ENCODE results near the gene CDHR4.

Gene CDHR4

GRCh38 chr3:49812916-49813496, 13.3 kb upstream of the CDHR4 start:
- TF ChIP-seq POLR2A (IDR thresholded peaks at IDR 0.05; ENCODE audit: low read length) (no peak), GATA1 (IDR thresholded peaks at IDR 0.05; ENCODE audit: low read depth, low read length) (no peak)
- no peak for DNase-seq

DNA sequence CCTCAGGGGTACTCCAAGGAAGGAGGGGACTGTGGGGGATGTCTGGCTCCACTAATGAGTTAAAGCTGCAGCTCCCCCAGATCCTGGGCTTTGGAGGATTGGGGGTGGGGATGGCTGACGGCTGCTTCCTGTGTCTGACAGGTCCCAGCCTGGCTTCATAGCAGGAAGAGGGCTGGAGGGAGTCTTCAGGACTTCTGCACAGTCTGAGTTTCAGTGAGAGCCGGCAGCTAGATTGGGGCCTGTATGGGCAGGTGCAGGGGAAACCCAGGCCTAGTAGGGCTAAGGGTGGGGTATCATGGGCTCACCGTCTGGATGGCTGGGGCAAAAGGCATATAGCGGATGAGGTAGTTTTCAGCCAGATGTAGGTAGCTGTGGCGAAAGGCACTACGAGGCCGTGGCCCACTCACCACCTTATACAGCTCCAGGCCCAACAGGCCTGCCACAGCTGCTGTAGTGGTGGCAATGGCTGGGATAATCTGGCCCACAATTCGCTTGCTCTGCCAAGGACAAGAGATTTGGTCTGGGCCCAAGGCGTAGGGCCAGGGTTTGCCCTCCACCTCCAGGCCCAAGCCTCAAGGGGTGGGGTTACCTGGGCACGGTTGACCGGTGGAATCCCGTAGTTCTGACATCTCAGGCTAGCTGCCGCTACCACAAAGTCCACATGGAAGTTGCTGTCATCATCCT, 7.9 kb upstream of the CDHR4 start:
- TF ChIP-seq GATA1 (IDR thresholded peaks at IDR 0.05; ENCODE audit: low read depth, low read length) (no peak), POLR2A (IDR thresholded peaks at IDR 0.05; ENCODE audit: low read length) (no peak)
- DNase-seq = no peak

GRCh38 chr3:49806850-49807249, 7.2 kb upstream of the CDHR4 start:
- TF ChIP-seq POLR2A (IDR thresholded peaks at IDR 0.05; ENCODE audit: low read length) = no peak
- no peak for TF ChIP-seq GATA1 (IDR thresholded peaks at IDR 0.05; ENCODE audit: low read depth, low read length)
- DNase-seq = no peak

DNA sequence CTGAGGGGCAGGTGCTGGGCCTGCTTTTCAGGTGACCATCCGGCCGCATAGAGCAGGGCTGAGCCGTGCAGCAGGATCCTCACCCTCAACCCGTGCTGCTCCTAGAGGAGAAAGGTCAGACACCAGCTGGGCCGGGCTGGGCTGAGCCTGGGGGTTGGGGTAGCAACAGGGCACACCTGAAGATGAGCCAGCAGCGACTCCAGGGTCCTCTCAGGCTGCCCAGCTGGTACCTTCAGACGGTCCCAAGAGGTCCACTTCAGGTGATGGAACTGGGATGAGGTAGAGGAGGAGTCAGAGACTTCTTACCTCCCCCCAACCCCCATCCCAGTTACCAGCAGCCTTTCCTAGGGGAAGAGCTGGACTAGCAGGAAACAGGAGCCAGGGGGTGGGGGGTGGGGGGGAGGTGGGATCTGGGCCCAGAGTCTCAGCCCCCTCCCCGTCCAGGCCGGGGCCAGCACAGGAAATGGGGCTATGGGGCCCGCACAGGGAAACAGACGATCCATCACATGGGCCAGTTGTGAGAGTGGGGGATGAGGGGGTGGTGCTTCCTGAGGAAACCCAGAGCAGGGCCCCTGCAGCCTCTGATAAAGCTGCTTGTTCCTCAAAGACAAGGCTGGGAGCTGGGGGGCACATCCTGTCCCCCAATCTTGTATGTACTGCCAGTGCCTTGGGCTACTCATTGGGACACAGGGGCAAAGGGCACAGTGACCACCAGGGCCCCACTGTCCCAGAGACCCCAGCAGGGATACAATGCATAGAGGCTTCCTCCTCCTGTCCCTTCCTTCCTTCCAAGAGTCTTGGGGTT, 6.4 kb upstream of the CDHR4 start:
- DNase-seq = peak; percentile 68 to 82
- no peak for TF ChIP-seq GATA1 (IDR thresholded peaks at IDR 0.05; ENCODE audit: low read depth, low read length)
- no peak for TF ChIP-seq POLR2A (IDR thresholded peaks at IDR 0.05; ENCODE audit: low read length)

- no peak for DNase-seq
- TF ChIP-seq GATA1 (IDR thresholded peaks at IDR 0.05; ENCODE audit: low read depth, low read length) = no peak
- no peak for TF ChIP-seq POLR2A (IDR thresholded peaks at IDR 0.05; ENCODE audit: low read length)
Observed at GRCh38 chr3:49805367-49805782, 5.7 kb upstream of the CDHR4 start.

DNA sequence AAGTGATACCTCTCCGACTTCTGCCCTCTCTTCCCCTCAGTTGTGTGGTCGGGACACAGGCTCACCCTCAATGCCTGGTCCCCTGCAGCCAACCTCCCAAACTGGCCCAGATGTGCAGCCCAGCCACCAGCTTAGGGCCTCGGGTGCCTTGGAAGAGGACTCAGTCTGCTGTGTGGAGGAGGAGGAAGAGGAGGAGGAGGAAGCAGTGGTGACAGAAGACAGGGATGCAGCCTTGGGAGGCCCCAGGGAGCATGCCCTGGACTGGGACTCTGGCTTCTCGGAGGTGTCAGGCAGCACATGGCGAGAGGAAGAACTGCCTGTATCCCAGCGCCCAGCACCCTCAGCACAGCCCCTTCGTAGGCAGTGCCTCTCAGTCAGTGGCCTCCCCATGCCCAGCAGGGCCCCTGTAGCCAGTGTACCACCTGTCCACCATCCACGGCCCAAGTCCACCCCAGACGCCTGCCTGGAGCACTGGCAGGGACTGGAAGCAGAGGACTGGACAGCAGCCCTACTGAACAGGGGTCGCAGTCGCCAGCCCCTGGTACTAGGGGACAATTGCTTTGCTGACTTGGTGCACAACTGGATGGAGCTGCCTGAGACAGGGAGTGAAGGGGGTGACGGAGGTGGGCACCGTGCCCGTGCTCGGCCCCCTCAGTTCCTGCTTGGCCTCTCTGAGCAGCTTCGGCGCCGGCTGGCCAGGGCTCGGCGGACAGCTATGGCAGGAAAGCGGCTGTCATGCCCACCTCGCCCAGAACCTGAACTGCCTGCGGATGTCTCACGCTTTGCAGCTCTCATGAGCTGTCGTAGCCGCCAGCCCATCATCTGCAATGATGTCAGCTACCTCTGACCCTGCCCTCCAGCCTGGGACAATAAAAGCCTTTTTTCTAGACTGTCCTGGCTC, 4.7 kb upstream of the CDHR4 start:
- DNase-seq = no peak
- no peak for TF ChIP-seq POLR2A (IDR thresholded peaks at IDR 0.05; ENCODE audit: low read length)
- no peak for TF ChIP-seq GATA1 (IDR thresholded peaks at IDR 0.05; ENCODE audit: low read depth, low read length)

DNA sequence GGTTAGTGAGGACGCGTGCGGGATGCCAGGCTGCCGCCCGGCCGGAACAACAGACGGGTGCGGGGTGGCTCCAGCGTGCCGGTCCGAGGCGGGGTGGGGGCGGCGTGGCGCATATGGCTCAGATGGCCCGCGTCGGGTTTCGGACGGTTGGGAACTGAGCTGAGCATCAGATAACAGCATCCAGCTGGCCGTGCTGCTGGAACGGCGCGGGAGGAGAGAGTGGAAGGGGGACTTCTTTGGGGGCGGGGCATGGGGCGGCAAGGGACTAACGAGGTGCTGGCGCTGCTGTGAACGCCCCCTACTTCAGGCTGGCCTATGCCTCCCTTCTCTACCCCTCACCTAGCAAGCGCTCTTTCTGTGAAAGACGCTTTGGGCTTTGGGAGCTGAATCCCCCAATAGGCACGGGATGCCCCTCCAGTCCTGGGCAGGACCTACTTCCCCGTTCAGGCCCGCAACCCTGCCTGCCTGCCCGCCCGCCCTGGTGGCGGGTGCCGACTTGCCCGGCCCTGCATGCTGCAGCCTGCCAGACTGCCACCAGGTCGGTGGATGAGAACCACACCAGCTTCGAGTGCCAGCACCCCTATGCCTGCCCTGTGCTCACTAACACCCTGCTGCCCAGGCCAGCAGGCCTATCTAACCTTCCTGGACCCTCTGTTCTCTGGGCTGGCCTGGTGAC, 3.9 kb upstream of the CDHR4 start:
- TF ChIP-seq POLR2A (IDR thresholded peaks at IDR 0.05; ENCODE audit: low read length) (no peak), GATA1 (IDR thresholded peaks at IDR 0.05; ENCODE audit: low read depth, low read length) (no peak)
- peak; percentile 79 to 82 for DNase-seq

- peak; percentile 91 to 94 for DNase-seq
- TF ChIP-seq POLR2A (IDR thresholded peaks at IDR 0.05; ENCODE audit: low read length) = peak; percentile 35
- no peak for TF ChIP-seq GATA1 (IDR thresholded peaks at IDR 0.05; ENCODE audit: low read depth, low read length)
Observed at GRCh38 chr3:49802719-49803464, 3.2 kb upstream of the CDHR4 start, which contains the start of gene INKA1. Gene INKA1, plus strand, starts transcription at chr3:49803261. Its CDS starts 132 bp downstream, at chr3:49803393.

GRCh38 chr3:49801160-49801559, 1.5 kb upstream of the CDHR4 start:
- TF ChIP-seq GATA1 (IDR thresholded peaks at IDR 0.05; ENCODE audit: low read depth, low read length) (no peak), POLR2A (IDR thresholded peaks at IDR 0.05; ENCODE audit: low read length) (no peak)
- no peak for DNase-seq

- DNase-seq = no peak
- no peak for TF ChIP-seq POLR2A (IDR thresholded peaks at IDR 0.05; ENCODE audit: low read length)
- no peak for TF ChIP-seq GATA1 (IDR thresholded peaks at IDR 0.05; ENCODE audit: low read depth, low read length)
Observed at GRCh38 chr3:49799105-49799504, 568 bp downstream of the CDHR4 start.

DNA sequence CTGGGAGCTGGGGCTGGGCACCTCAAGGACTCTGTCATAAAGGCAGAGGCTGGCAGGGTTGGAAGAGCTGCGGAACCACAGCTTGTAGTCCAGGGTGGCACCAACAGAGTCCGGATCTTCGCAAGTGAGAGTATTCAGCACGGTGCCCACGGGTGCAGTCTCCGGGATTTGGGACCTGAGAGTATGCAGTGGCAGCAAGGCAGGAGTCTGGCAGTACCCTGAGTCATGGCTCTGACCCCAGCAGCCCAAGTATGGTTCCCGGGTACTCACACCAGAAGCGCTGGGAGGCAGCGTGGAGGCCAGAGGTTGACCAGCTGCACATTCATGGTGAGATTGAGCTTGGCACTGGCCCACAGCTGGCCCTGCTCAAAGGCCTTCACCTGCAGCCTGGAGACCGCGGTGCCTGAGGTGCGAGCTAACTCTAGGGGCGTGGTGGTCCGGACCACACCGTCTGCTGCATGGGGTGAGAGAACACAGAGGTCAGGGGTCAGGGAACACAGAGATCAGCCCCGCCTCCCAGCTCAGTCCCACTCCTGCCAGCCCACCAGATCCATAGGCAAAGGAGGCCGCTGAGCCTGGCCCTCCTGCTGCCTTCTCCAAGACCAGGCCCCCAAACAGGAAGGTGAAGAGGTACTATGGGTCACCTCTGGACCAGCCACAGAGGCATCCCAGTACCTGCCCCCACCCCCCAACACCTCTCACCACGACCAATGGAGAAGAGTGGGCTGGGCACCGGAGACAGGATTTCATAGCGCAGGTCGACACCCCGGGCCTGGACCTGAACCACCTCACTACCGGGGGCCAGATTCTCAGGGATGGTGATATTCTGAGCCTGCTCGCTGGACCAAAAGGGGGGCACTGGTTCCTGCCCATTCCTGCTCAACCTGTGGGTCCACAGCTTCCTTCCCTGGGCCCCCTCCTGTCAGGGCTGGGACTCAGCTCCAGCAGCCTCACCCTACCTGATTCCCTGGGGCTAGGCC, 4.5 kb downstream of the CDHR4 start:
- no peak for TF ChIP-seq GATA1 (IDR thresholded peaks at IDR 0.05; ENCODE audit: low read depth, low read length)
- no peak for TF ChIP-seq POLR2A (IDR thresholded peaks at IDR 0.05; ENCODE audit: low read length)
- no peak for DNase-seq

All from erythroblast (primary cell).